ENCODE measurements around the gene THOC1.

DNA sequence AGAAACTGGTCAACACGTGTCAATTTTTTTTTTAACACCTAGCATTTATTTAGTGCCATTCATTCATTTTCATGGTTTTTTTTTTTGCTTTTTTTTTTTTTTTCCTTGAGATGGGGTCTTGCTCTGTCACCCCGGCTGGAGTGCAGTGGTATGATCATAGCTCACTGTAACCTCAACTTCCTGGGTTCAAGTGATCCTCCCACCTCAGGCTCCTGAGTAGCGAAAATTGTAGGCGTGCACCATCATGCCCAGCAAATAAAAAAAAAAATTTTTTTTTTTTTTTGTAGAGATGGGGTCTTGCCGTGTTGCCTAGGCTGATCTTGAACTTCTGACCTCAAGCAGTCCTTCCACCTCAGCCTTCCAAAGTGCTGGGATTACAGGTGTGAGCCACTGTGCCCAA, 88.3 kb downstream of the THOC1 start:
- TF ChIP-seq CTCF (IDR thresholded peaks at IDR 0.05) (no peak), ZFX (IDR thresholded peaks at IDR 0.05; ENCODE audit: borderline replicate concordance) (no peak)
